CD4-positive, CD25-positive, alpha-beta regulatory T cell (primary cell): ENCODE data around the gene ZFC3H1. TPM values are rescaled to one million over a fixed set of nuclear protein-coding genes. Genes with fewer than 3 reads are reported as not detected.
"Not testable (repeated sequence)": the region's sequence is repeated elsewhere in the genome, so short reads cannot be mapped to it uniquely, and the experiment has no call there.

Experiments
- ATAC-seq, 2 donors: fragments of 150-1000 bp; cut with Tn5 transposase; one replicate each; pipeline ENCODE4 v1.10.0; 2021; ENCODE audit warnings: low read depth in 2 of 2, moderate number of reproducible peaks in 2 of 2, moderate library complexity in 1 of 2
- DNase-seq, 3 donors: peaks; one replicate each; pipeline versions ENCODE4 v3.0.0 to v3.0.0-alpha.2; 2012 to 2022; ENCODE audit warnings: mixed read lengths in 1 of 3
- H3K27ac ChIP-seq: one replicate; pipeline ENCODE4 v1.7.0; 2013; ENCODE audit warnings: mild to moderate bottlenecking, low read length; ENCODE audit not compliant: insufficient read depth, poor library complexity, severe bottlenecking
- H3K27me3 ChIP-seq: one replicate; pipeline ENCODE4 v1.7.0; 2013; ENCODE audit warnings: low read length; ENCODE audit not compliant: control insufficient read depth, insufficient read depth
- H3K36me3 ChIP-seq: one replicate; pipeline ENCODE4 v1.7.0; 2013; ENCODE audit warnings: mild to moderate bottlenecking, low read length, moderate library complexity; ENCODE audit not compliant: control insufficient read depth, insufficient read depth
- H3K4me1 ChIP-seq: 2 replicates; pipeline ENCODE4 v1.7.0; 2013; ENCODE audit warnings: mild to moderate bottlenecking, low read length; ENCODE audit not compliant: insufficient read depth, control insufficient read depth, poor library complexity, severe bottlenecking
- H3K4me3 ChIP-seq: one replicate; pipeline ENCODE4 v1.7.0; 2013; ENCODE audit warnings: low read depth, mild to moderate bottlenecking, low read length, moderate library complexity
- H3K9me3 ChIP-seq, 2 experiments: 1 replicate in 1 of 2; 2 replicates in 1 of 2; pipeline ENCODE4 v1.7.0; 2013; ENCODE audit warnings: low read length in 2 of 2, mild to moderate bottlenecking in 1 of 2, moderate library complexity in 1 of 2; ENCODE audit not compliant: control insufficient read depth in 2 of 2
- H3K27ac Mint-ChIP-seq, 3 donors: one replicate each; pipeline ENCODE4 v1.8.0; 2020 to 2022; ENCODE audit warnings: mild to moderate bottlenecking in 3 of 3, mixed read lengths in 3 of 3, moderate library complexity in 2 of 3
- H3K27me3 Mint-ChIP-seq: one replicate; pipeline ENCODE4 v1.8.0; 2022; ENCODE audit warnings: mild to moderate bottlenecking, mixed read lengths
- H3K36me3 Mint-ChIP-seq: one replicate; pipeline ENCODE4 v1.8.0; 2020; ENCODE audit warnings: mixed read lengths
- H3K4me1 Mint-ChIP-seq, 4 donors: one replicate each; pipeline ENCODE4 v1.8.0; 2020 to 2022; ENCODE audit warnings: mixed read lengths in 4 of 4, mild to moderate bottlenecking in 1 of 4
- H3K4me3 Mint-ChIP-seq, 4 donors: one replicate each; pipeline ENCODE4 v1.8.0; 2020 to 2022; ENCODE audit warnings: mild to moderate bottlenecking in 4 of 4, mixed read lengths in 4 of 4, moderate library complexity in 3 of 4
- H3K9me3 Mint-ChIP-seq, 7 donors: one replicate each; pipeline ENCODE4 v1.8.0; 2020 to 2022; ENCODE audit warnings: mixed read lengths in 7 of 7, mild to moderate bottlenecking in 3 of 7, moderate library complexity in 2 of 7
- polyA plus RNA-seq, 4 donors: library from polyadenylated mRNA; unstranded; fragments of 300-500 nt; fragmentation: Illumina TruSeq; gene quantifications; one replicate each; pipeline ENCODE4 v1.2.3, GENCODE V29; 2021
- total RNA-seq: library from RNA; stranded (reverse); gene quantifications from one replicate; pipeline ENCODE4 v1.2.3, GENCODE V29; 2022

The ZFC3H1 gene
- total and polyA plus RNA-seq, 5 donors from 2014 or later: 20.0 to 155 (median 29.1) TPM

- no peaks in the 10 kb centered on the region for H3K9me3 Mint-ChIP-seq
- DNase-seq (no peak), ATAC-seq (no peak)
- no peak overlapping the region for H3K4me3 ChIP-seq
- peaks cover 32% of the 10 kb centered on the region for H3K36me3 ChIP-seq
- H3K27ac Mint-ChIP-seq: no peak overlapping the region
- no peak overlapping the region for H3K27ac ChIP-seq
- H3K4me1 Mint-ChIP-seq: peaks cover 12 to 18% (median 13%) of the 10 kb centered on the region in 4 donors
- peaks cover 22% of the 10 kb centered on the region for H3K36me3 Mint-ChIP-seq
- peaks cover 3% of the 10 kb centered on the region for H3K4me1 ChIP-seq
- no peaks in the 10 kb centered on the region for H3K27me3 Mint-ChIP-seq
- H3K27me3 ChIP-seq: no peaks in the 10 kb centered on the region
- no peak overlapping the region for H3K4me3 Mint-ChIP-seq
- no peaks in the 10 kb centered on the region for H3K9me3 ChIP-seq
These were observed 32.1 kb upstream of the ZFC3H1 start for GRCh38 chr12:71695782-71696181.

- Mint-ChIP-seq H3K27ac (peak overlapping the region in 2 of 3 donors; percentile 69 to 85), H3K4me1 (peaks cover 12 to 26% (median 20%) of the 10 kb centered on the region in 4 donors), H3K36me3 (peaks cover 16% of the 10 kb centered on the region), H3K4me3 (peak overlapping the region in 1 of 4 donors; percentile 55), H3K27me3 (no peaks in the 10 kb centered on the region), H3K9me3 (no peaks in the 10 kb centered on the region)
- DNase-seq (no peak), ATAC-seq (no peak)
- Histone ChIP-seq H3K27me3 (no peaks in the 10 kb centered on the region), H3K9me3 (no peaks in the 10 kb centered on the region), H3K27ac (no peak overlapping the region), H3K4me1 (peaks cover 3% of the 10 kb centered on the region), H3K36me3 (peaks cover 21% of the 10 kb centered on the region), H3K4me3 (no peak overlapping the region)
These were observed 30.6 kb upstream of the ZFC3H1 start for GRCh38 chr12:71694099-71694820.

- peaks cover 16% of the 10 kb centered on the region for H3K36me3 ChIP-seq
- not testable (repeated sequence) for ATAC-seq, H3K9me3 Mint-ChIP-seq, H3K27ac ChIP-seq, H3K4me3 ChIP-seq, DNase-seq, H3K9me3 ChIP-seq, H3K27me3 Mint-ChIP-seq, H3K4me1 ChIP-seq, H3K27me3 ChIP-seq
- peak overlapping the region in 1 of 4 donors; percentile 55 for H3K4me3 Mint-ChIP-seq
- peaks cover 12 to 32% (median 24%) of the 10 kb centered on the region in 4 donors for H3K4me1 Mint-ChIP-seq
- H3K27ac Mint-ChIP-seq: peak overlapping the region in 1 of 3 donors; percentile 69
- H3K36me3 Mint-ChIP-seq: peaks cover 11% of the 10 kb centered on the region
These were observed 30.0 kb upstream of the ZFC3H1 start for GRCh38 chr12:71693651-71694050.

GRCh38 chr12:71693126-71693525 lies 29.5 kb upstream of the ZFC3H1 start:
- H3K27me3 Mint-ChIP-seq: no peaks in the 10 kb centered on the region
- H3K9me3 Mint-ChIP-seq: no peaks in the 10 kb centered on the region
- peaks cover 11% of the 10 kb centered on the region for H3K36me3 ChIP-seq
- H3K27ac ChIP-seq: no peak overlapping the region
- peaks cover 8% of the 10 kb centered on the region for H3K4me1 ChIP-seq
- H3K27me3 ChIP-seq: no peaks in the 10 kb centered on the region
- no peak for ATAC-seq
- no peak overlapping the region for H3K4me3 ChIP-seq
- no peak overlapping the region for H3K4me3 Mint-ChIP-seq
- DNase-seq: no peak
- peaks cover 7% of the 10 kb centered on the region for H3K36me3 Mint-ChIP-seq
- no peak overlapping the region for H3K27ac Mint-ChIP-seq
- peaks cover 12 to 38% (median 27%) of the 10 kb centered on the region in 4 donors for H3K4me1 Mint-ChIP-seq
- H3K9me3 ChIP-seq: no peaks in the 10 kb centered on the region

- H3K36me3 ChIP-seq: no peaks in the 10 kb centered on the region
- peaks cover 16 to 48% (median 36%) of the 10 kb centered on the region in 4 donors for H3K4me1 Mint-ChIP-seq
- no peaks in the 10 kb centered on the region for H3K27me3 Mint-ChIP-seq
- H3K9me3 Mint-ChIP-seq: no peaks in the 10 kb centered on the region
- H3K27me3 ChIP-seq: no peaks in the 10 kb centered on the region
- H3K36me3 Mint-ChIP-seq: peaks cover 5% of the 10 kb centered on the region
- no peak for ATAC-seq
- H3K4me3 Mint-ChIP-seq: peak overlapping the region in 1 of 4 donors; percentile 69
- no peak overlapping the region for H3K27ac Mint-ChIP-seq
- no peak overlapping the region for H3K4me3 ChIP-seq
- H3K9me3 ChIP-seq: no peaks in the 10 kb centered on the region
- H3K4me1 ChIP-seq: peaks cover 21% of the 10 kb centered on the region
- no peak for DNase-seq
- H3K27ac ChIP-seq: no peak overlapping the region
These were observed 28.0 kb upstream of the ZFC3H1 start for GRCh38 chr12:71691504-71692129.

DNA sequence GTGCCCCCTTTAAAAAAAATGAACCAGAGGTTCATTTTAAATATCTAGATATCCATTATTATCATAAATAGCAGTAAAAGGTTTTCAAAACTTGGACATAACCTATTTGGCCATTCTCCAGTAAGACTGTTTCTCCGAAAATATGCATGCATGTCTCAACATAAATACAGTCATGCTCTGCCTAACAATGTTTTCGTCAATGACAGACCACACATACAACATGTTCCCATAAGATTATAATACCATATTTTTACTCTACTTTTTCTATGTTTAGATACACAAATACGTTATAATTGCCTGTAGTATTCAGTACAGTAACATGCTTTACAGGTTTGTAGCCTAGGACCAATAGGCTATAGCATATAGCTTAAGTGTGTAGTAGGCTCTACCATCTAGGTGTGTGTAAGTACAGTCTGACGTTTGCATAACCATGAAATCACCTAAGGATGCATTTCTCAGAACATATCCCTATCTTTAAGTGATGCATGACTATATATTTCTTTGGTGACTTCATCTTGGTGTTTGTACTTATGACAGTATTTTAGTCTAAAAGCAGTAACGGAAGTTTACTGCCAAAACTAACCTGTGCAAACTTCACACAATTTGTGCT lies 25.4 kb upstream of the ZFC3H1 start:
- DNase-seq (no peak), ATAC-seq (no peak)
- no peaks in the 10 kb centered on the region for H3K27me3 Mint-ChIP-seq
- H3K9me3 Mint-ChIP-seq: no peaks in the 10 kb centered on the region
- Histone ChIP-seq H3K27ac (no peak overlapping the region), H3K9me3 (no peaks in the 10 kb centered on the region), H3K27me3 (no peaks in the 10 kb centered on the region), H3K36me3 (no peaks in the 10 kb centered on the region), H3K4me1 (peaks cover 36% of the 10 kb centered on the region), H3K4me3 (no peak overlapping the region)
- peaks cover 22 to 50% (median 38%) of the 10 kb centered on the region in 4 donors for H3K4me1 Mint-ChIP-seq
- H3K27ac Mint-ChIP-seq: no peak overlapping the region
- peaks cover 5% of the 10 kb centered on the region for H3K36me3 Mint-ChIP-seq
- H3K4me3 Mint-ChIP-seq: peak overlapping the region in 2 of 4 donors; percentile 60 to 84

- H3K36me3 ChIP-seq, H3K27me3 ChIP-seq, H3K9me3 ChIP-seq, H3K36me3 Mint-ChIP-seq, ATAC-seq, H3K27ac Mint-ChIP-seq, H3K27me3 Mint-ChIP-seq, DNase-seq, H3K9me3 Mint-ChIP-seq: not testable (repeated sequence)
- Histone ChIP-seq H3K27ac (peak overlapping the region; percentile 85), H3K4me3 (peak overlapping the region; percentile 98), H3K4me1 (peaks cover 36% of the 10 kb centered on the region)
- Mint-ChIP-seq H3K4me3 (peak overlapping the region; percentile 24 to 98 (median 93)), H3K4me1 (peaks cover 22 to 46% (median 37%) of the 10 kb centered on the region in 4 donors)
These were observed 23.5 kb upstream of the ZFC3H1 start for GRCh38 chr12:71687172-71687571.
